HCT116 (cell line): ENCODE measurements around the gene PPIG. TPM values are rescaled to one million over a fixed set of nuclear protein-coding genes. Genes with fewer than 3 reads are reported as not detected.

Experiments used
- ATAC-seq: fragments of 200-7000 bp; cut with Tn5 transposase; 2 replicates; pipeline ENCODE4 v1.9.1; 2020; ENCODE audit warnings: mild to moderate bottlenecking, moderate library complexity
- BruUV-seq: library from RNA; stranded (reverse); fragments of 400-500 nt; replicated peaks from 2 replicates; lab custom pipeline; 2021; lab: Mats Ljungman, UMichigan
- CTCF ChIA-PET: fragments of 300-600 bp; sonication (Branson Sonifier 250); formaldehyde crosslinking; loops from one replicate; lab custom pipeline; 2021; ENCODE audit warnings: antibody characterized with exemption; lab: Charles Lee
- POLR2A ChIA-PET: fragments of 300-600, 350-600 bp; sonication (Branson Sonifier 250); formaldehyde crosslinking; loops from one replicate; lab custom pipeline; 2021; ENCODE audit warnings: antibody characterized with exemption; lab: Charles Lee
- RAD21 ChIA-PET, 2 experiments: fragments of 300-600 bp; sonication (Branson Sonifier 250); formaldehyde crosslinking; loops; one replicate each; lab custom pipeline; 2023; ENCODE audit warnings: low total read pairs in 2 of 2; ENCODE audit not compliant: uncharacterized antibody in 2 of 2, unreplicated experiment in 2 of 2, low non-redundant PET in 1 of 2; lab: Charles Lee
- DNase-seq: peaks from one replicate; pipeline ENCODE4 v3.0.0-alpha.2; 2010; ENCODE audit warnings: low read depth, low spot score
- H2AFZ ChIP-seq: fragments of 200-600 bp; shearing (Covaris generic), sonication (generic); 2 replicates; pipeline ENCODE4 v1.6.1; 2017; ENCODE audit warnings: low read depth, mixed run types, mixed read lengths, antibody characterized with exemption, low read length; ENCODE audit not compliant: poor library complexity, severe bottlenecking
- H3K27ac ChIP-seq: 2 replicates; pipeline ENCODE4 v1.5.1; 2012; ENCODE audit warnings: low read depth, low read length
- H3K27me3 ChIP-seq: fragments of 200-600 bp; sonication (generic); 2 replicates; pipeline ENCODE4 v1.6.1; 2016; ENCODE audit warnings: mixed run types, low read length, mixed read lengths; ENCODE audit not compliant: insufficient read depth
- H3K36me3 ChIP-seq, 2 experiments: fragments of 200-500 bp in 1 of 2; fragments of 200-600 bp in 1 of 2; sonication (Bioruptor generic) in 1 of 2; sonication (generic) in 1 of 2; 2 replicates each; pipeline versions ENCODE4 v1.5.1 to v1.6.1; 2014 to 2016; ENCODE audit warnings: low read length in 2 of 2, inconsistent platforms in 1 of 2, mixed read lengths in 1 of 2, mixed run types in 1 of 2; ENCODE audit not compliant: insufficient read depth in 2 of 2, control insufficient read depth in 1 of 2
- H3K4me1 ChIP-seq, 2 experiments: fragments of 200-600 bp in 1 of 2; sonication (generic) in 1 of 2; 2 replicates each; pipeline versions ENCODE4 v1.5.1 to v1.6.1; 2012 to 2017; ENCODE audit warnings: low read length in 2 of 2, inconsistent platforms in 1 of 2, mild to moderate bottlenecking in 1 of 2, mixed read lengths in 1 of 2, mixed run types in 1 of 2, moderate library complexity in 1 of 2; ENCODE audit not compliant: insufficient read depth in 2 of 2, control insufficient read depth in 1 of 2
- H3K4me2 ChIP-seq: fragments of 200-600 bp; sonication (generic); 2 replicates; pipeline ENCODE4 v1.6.1; 2017; ENCODE audit warnings: mixed run types, low read length, mixed read lengths
- H3K4me3 ChIP-seq, 2 experiments: fragments of 200-600 bp in 1 of 2; sonication (generic) in 1 of 2; replicated peaks in 1 of 2; 2 replicates each; pipeline ENCODE4 v1.5.1; 2011 to 2016; ENCODE audit warnings: low read length in 2 of 2, control low read depth in 1 of 2, low read depth in 1 of 2, mild to moderate bottlenecking in 1 of 2, mixed read lengths in 1 of 2, mixed run types in 1 of 2
- H3K79me2 ChIP-seq: fragments of 200-600 bp; sonication (generic); 2 replicates; pipeline ENCODE4 v1.6.1; 2017; ENCODE audit warnings: mild to moderate bottlenecking, mixed run types, low read length, moderate library complexity, mixed read lengths; ENCODE audit not compliant: insufficient read depth
- H3K9ac ChIP-seq: fragments of 200-600 bp; sonication (generic); 2 replicates; pipeline ENCODE4 v1.6.1; 2016; ENCODE audit warnings: low read length, mixed read lengths
- H3K9me2 ChIP-seq: fragments of 200-600 bp; sonication (generic), shearing (Covaris generic); 2 replicates; pipeline ENCODE4 v1.6.1; 2017; ENCODE audit warnings: mixed run types, mild to moderate bottlenecking, moderate library complexity; ENCODE audit not compliant: insufficient read depth
- H3K9me3 ChIP-seq, 2 experiments: fragments of 200-500 bp in 1 of 2; fragments of 200-600 bp in 1 of 2; sonication (Bioruptor generic) in 1 of 2; sonication (generic) in 1 of 2; 2 replicates each; pipeline ENCODE4 v1.6.1; 2014 to 2017; ENCODE audit warnings: low read length in 2 of 2, mixed read lengths in 2 of 2, inconsistent platforms in 1 of 2, low read depth in 1 of 2, mild to moderate bottlenecking in 1 of 2, mixed run types in 1 of 2, moderate library complexity in 1 of 2; ENCODE audit not compliant: control insufficient read depth in 1 of 2, insufficient read depth in 1 of 2
- H4K20me1 ChIP-seq: fragments of 200-600 bp; sonication (generic), shearing (Covaris generic); 2 replicates; pipeline ENCODE4 v1.6.1; 2017; ENCODE audit warnings: mixed run types, mild to moderate bottlenecking, moderate library complexity; ENCODE audit not compliant: insufficient read depth
- CBX3 ChIP-seq: IDR thresholded peaks from 2 replicates; pipeline ENCODE4 v1.6.1; 2012; ENCODE audit warnings: low read depth
- EGR1 ChIP-seq: IDR thresholded peaks from 2 replicates; pipeline ENCODE4 v1.6.1; 2012; ENCODE audit warnings: low read depth
- ELF1 ChIP-seq: IDR thresholded peaks from 2 replicates; pipeline ENCODE4 v1.6.1; 2012; ENCODE audit warnings: low read depth, borderline replicate concordance
- EZH2 ChIP-seq: fragments of 200-600 bp; sonication (generic); IDR thresholded peaks from 2 replicates; pipeline ENCODE4 v1.6.1; 2017; ENCODE audit warnings: antibody characterized with exemption, mixed run types
- EZH2phosphoT487 ChIP-seq: fragments of 200-600 bp; IDR thresholded peaks from 2 replicates; pipeline ENCODE4 v1.6.1; 2018; ENCODE audit warnings: antibody characterized with exemption, borderline replicate concordance
- JUND ChIP-seq: IDR thresholded peaks from 2 replicates; pipeline ENCODE4 v1.6.1; 2012
- POLR2A ChIP-seq: IDR thresholded peaks from 2 replicates; pipeline ENCODE4 v1.7.0; 2011; ENCODE audit warnings: borderline replicate concordance; ENCODE audit not compliant: insufficient read depth, insufficient read length; ENCODE audit errors: extremely low read depth
- RAD21 ChIP-seq: IDR thresholded peaks from 2 replicates; pipeline ENCODE4 v1.6.1; 2012; ENCODE audit warnings: low read depth, mild to moderate bottlenecking
- SIN3A ChIP-seq: IDR thresholded peaks from 2 replicates; pipeline ENCODE4 v1.6.1; 2012; ENCODE audit warnings: low read depth
- SP1 ChIP-seq: IDR thresholded peaks from 2 replicates; pipeline ENCODE4 v1.6.1; 2012; ENCODE audit warnings: low read depth
- SRF ChIP-seq: IDR thresholded peaks from 2 replicates; pipeline ENCODE4 v1.6.1; 2012; ENCODE audit warnings: low read depth
- YY1 ChIP-seq: IDR thresholded peaks from 2 replicates; pipeline ENCODE4 v1.6.1; 2011; ENCODE audit warnings: low read length, low read depth, moderate library complexity, mild to moderate bottlenecking; ENCODE audit not compliant: insufficient replicate concordance; ENCODE audit errors: extremely low read depth
- ZFX ChIP-seq: fragments of 450-650 bp; IDR thresholded peaks from 2 replicates; pipeline ENCODE4 v1.6.1; 2017
- intact Hi-C: fragments of 100-400 bp; cut with micrococcal nuclease; formaldehyde crosslinking; loops from 2 replicates; pipeline ENCODE4 v1.10.0; 2022
- total RNA-seq: library from RNA; stranded (reverse); gene quantifications from one replicate; pipeline ENCODE4 v1.2.1, GENCODE V29; 2021; ENCODE audit not compliant: unreplicated experiment
- TF ChIP-seq, protein P1 (sequence below): IDR thresholded peaks from 2 replicates; pipeline ENCODE4 v1.6.1; 2011; ENCODE audit warnings: mild to moderate bottlenecking, low read length, moderate library complexity; ENCODE audit not compliant: insufficient replicate concordance; ENCODE audit errors: extremely low read depth
- TF ChIP-seq, protein P2 (sequence below): IDR thresholded peaks from 2 replicates; pipeline ENCODE4 v1.6.1; 2012
- TF ChIP-seq, protein P3 (sequence below): IDR thresholded peaks from 2 replicates; pipeline ENCODE4 v1.6.1; 2012
- TF ChIP-seq, protein P4 (sequence below), 3 experiments: fragments of 200-600 bp in 1 of 3; sonication (generic) in 1 of 3; IDR thresholded peaks in 2 of 3; conservative IDR thresholded peaks in 1 of 3; 2 replicates each; pipeline ENCODE4 v1.5.1; 2012 to 2017; ENCODE audit warnings: low read depth in 2 of 3, low read length in 2 of 3, antibody characterized with exemption in 1 of 3, borderline replicate concordance in 1 of 3, control low read depth in 1 of 3, mild to moderate bottlenecking in 1 of 3, mixed read lengths in 1 of 3, mixed run types in 1 of 3, moderate library complexity in 1 of 3; ENCODE audit not compliant: insufficient read depth in 1 of 3

Gene PPIG
- total RNA-seq, 1 experiment from 2014 or later = 55.3 TPM

DNA sequence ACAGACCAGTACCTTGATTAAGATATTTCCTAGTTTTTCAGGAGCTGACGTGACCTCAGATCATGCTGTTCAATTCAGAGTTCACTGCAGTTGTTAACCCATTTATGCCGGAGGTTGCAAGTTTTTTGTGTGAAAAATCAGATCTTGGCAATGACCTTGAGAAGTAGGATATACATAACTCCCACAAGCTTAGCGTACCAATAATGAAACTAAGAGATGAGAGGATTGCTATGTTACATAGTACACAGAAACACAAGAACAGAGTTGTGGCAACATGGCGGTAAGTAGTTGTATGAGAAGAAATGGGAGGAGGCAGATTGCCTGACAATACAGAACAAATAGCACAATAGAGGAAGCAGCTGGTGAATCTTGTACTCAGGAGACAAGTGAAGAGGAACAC is 39.1 kb downstream of the PPIG start:
- no peaks in the 10 kb centered on the region for H3K9me3 ChIP-seq
- CTCF ChIA-PET = no interaction called here
- no peak for ATAC-seq
- H3K9me2 ChIP-seq = no peaks in the 10 kb centered on the region
- H3K79me2 ChIP-seq = peaks cover 61% of the 10 kb centered on the region
- no peak overlapping the region for H3K4me2 ChIP-seq
- H3K27ac ChIP-seq = no peak overlapping the region
- no peak overlapping the region for H3K9ac ChIP-seq
- no peaks in the 10 kb centered on the region for H3K4me1 ChIP-seq
- H3K27me3 ChIP-seq = no peaks in the 10 kb centered on the region
- intact Hi-C loops = no loop called here
- no TSS peak for BruUV-seq
- POLR2A ChIA-PET = no interaction called here
- TF ChIP-seq SP1 (no peak), POLR2A (no peak), ELF1 (no peak), RAD21 (no peak), ZFX (no peak), EZH2 (no peak), SIN3A (no peak)
- TF ChIP-seq, protein P1, sequence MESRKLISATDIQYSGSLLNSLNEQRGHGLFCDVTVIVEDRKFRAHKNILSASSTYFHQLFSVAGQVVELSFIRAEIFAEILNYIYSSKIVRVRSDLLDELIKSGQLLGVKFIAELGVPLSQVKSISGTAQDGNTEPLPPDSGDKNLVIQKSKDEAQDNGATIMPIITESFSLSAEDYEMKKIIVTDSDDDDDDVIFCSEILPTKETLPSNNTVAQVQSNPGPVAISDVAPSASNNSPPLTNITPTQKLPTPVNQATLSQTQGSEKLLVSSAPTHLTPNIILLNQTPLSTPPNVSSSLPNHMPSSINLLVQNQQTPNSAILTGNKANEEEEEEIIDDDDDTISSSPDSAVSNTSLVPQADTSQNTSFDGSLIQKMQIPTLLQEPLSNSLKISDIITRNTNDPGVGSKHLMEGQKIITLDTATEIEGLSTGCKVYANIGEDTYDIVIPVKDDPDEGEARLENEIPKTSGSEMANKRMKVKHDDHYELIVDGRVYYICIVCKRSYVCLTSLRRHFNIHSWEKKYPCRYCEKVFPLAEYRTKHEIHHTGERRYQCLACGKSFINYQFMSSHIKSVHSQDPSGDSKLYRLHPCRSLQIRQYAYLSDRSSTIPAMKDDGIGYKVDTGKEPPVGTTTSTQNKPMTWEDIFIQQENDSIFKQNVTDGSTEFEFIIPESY = no peak
- TF ChIP-seq, protein P2, sequence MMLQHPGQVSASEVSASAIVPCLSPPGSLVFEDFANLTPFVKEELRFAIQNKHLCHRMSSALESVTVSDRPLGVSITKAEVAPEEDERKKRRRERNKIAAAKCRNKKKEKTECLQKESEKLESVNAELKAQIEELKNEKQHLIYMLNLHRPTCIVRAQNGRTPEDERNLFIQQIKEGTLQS = no peak
- RAD21 ChIA-PET = no interaction called here
- no peak overlapping the region for H2AFZ ChIP-seq
- no peaks in the 10 kb centered on the region for H4K20me1 ChIP-seq
- no peak overlapping the region for H3K4me3 ChIP-seq
- peaks cover 0 to 13% of the 10 kb centered on the region in 2 experiments; a peak in 1 of 4 replicates for H3K36me3 ChIP-seq
- DNase-seq = no peak

DNA sequence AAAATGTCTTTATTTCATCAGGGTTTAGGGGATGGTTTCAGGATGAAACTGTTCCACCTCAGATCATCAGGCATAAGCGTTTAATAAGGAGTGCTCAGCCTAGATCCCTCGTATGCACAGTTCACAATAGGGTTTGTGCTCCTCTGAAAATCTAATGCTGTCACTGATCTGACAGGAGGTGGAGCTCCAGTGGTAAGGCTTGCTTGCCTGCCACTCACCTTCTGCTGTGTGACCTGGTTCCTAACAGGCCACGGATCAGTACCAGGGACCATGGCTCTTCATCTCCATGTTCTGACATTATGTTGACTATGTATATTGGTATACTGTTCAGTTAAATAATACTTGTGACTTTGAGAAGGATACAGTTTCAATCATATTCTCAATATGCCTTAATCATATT is 41.6 kb downstream of the PPIG start:
- Histone ChIP-seq H3K9me3 (no peaks in the 10 kb centered on the region), H3K79me2 (peaks cover 38% of the 10 kb centered on the region), H3K27ac (no peak overlapping the region), H3K9ac (no peak overlapping the region), H3K9me2 (no peaks in the 10 kb centered on the region), H3K27me3 (no peaks in the 10 kb centered on the region), H3K4me2 (no peak overlapping the region), H3K36me3 (peaks cover 1 to 13% of the 10 kb centered on the region in 2 experiments; a peak in 1 of 4 replicates), H3K4me1 (no peaks in the 10 kb centered on the region), H2AFZ (no peak overlapping the region), H3K4me3 (no peak overlapping the region), H4K20me1 (no peaks in the 10 kb centered on the region)
- DNase-seq (no peak), ATAC-seq (no peak)
- CTCF ChIA-PET = no interaction called here
- intact Hi-C loops = no loop called here
- no TSS peak for BruUV-seq
- POLR2A ChIA-PET = no interaction called here
- RAD21 ChIA-PET = no interaction called here
- TF ChIP-seq, protein P3, sequence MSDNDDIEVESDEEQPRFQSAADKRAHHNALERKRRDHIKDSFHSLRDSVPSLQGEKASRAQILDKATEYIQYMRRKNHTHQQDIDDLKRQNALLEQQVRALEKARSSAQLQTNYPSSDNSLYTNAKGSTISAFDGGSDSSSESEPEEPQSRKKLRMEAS = no peak
- TF ChIP-seq CBX3 = no peak
- TF ChIP-seq SRF = no peak
- TF ChIP-seq EZH2phosphoT487 = no peak
- TF ChIP-seq SP1 = no peak
- TF ChIP-seq JUND = no peak
- TF ChIP-seq YY1 = no peak
- TF ChIP-seq, protein P4, sequence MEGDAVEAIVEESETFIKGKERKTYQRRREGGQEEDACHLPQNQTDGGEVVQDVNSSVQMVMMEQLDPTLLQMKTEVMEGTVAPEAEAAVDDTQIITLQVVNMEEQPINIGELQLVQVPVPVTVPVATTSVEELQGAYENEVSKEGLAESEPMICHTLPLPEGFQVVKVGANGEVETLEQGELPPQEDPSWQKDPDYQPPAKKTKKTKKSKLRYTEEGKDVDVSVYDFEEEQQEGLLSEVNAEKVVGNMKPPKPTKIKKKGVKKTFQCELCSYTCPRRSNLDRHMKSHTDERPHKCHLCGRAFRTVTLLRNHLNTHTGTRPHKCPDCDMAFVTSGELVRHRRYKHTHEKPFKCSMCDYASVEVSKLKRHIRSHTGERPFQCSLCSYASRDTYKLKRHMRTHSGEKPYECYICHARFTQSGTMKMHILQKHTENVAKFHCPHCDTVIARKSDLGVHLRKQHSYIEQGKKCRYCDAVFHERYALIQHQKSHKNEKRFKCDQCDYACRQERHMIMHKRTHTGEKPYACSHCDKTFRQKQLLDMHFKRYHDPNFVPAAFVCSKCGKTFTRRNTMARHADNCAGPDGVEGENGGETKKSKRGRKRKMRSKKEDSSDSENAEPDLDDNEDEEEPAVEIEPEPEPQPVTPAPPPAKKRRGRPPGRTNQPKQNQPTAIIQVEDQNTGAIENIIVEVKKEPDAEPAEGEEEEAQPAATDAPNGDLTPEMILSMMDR (IDR thresholded peaks at IDR 0.05 in 2 of 3, conservative IDR thresholded peaks at IDR 0.05 in 1 of 3; ENCODE audit: borderline replicate concordance in 1 of 3, insufficient read depth in 1 of 3, low read depth in 2 of 3, low read length in 2 of 3) = no peak
- TF ChIP-seq EGR1 = no peak
